ENCODE data around the gene EIF4G1. TPM values are rescaled to one million over a fixed set of nuclear protein-coding genes. Genes with fewer than 3 reads are reported as not detected.

EIF4G1 gene
- polyA plus RNA-seq, 3 donors: 13.9 to 119 (median 24.2) TPM

- no peaks in the 10 kb centered on the region for H3K4me1 ChIP-seq (ENCODE audit: control insufficient read depth in 1 of 2, insufficient read depth in 2 of 2, low read length in 2 of 2)
- no peak overlapping the region for H3K4me3 ChIP-seq (replicated peaks in 1 of 3; ENCODE audit: low read depth in 2 of 3, low read length in 3 of 3)
- Mint-ChIP-seq H3K4me3 (no peak overlapping the region), H3K4me1 (no peaks in the 10 kb centered on the region), H3K9me3 (peaks cover 0 to 1% (median 0%) of the 10 kb centered on the region in 7 donors), H3K36me3 (no peaks in the 10 kb centered on the region), H3K27me3 (ENCODE audit: low read depth in 3 of 3) (peaks cover 4 to 8% (median 8%) of the 10 kb centered on the region in 3 donors), H3K27ac (no peak overlapping the region)
- DNase-seq: no peak
- H3K79me2 ChIP-seq (ENCODE audit: insufficient read depth, low read length): no peaks in the 10 kb centered on the region
- no peaks in the 10 kb centered on the region for H3K9me3 ChIP-seq (replicated peaks in 1 of 2; ENCODE audit: control insufficient read depth in 1 of 2, insufficient read depth in 1 of 2, low read length in 2 of 2)
- no peak overlapping the region for H3K4me2 ChIP-seq (replicated peaks; ENCODE audit: extremely low read depth, low read length, poor library complexity, severe bottlenecking)
- no peak overlapping the region for H3K9ac ChIP-seq (ENCODE audit: insufficient read depth, low read length, poor library complexity, severe bottlenecking)
- intact Hi-C loops (cut with micrococcal nuclease): no loop called here
- H3K27ac ChIP-seq (ENCODE audit: low read depth in 1 of 2, low read length in 2 of 2): no peak overlapping the region
- 78% methylated on average over 3 of the region's 8 CpGs for WGBS (ENCODE audit: insufficient coverage)
- no peaks in the 10 kb centered on the region for H3K36me3 ChIP-seq (replicated peaks in 1 of 2; ENCODE audit: control insufficient read depth in 1 of 2, insufficient read depth in 2 of 2, low read length in 2 of 2)
- H3K27me3 ChIP-seq (ENCODE audit: control insufficient read depth in 2 of 2, insufficient read depth in 2 of 2, low read length in 2 of 2): no peaks in the 10 kb centered on the region
- no peak overlapping the region for H2AFZ ChIP-seq (ENCODE audit: insufficient read depth, low read depth, low read length, poor library complexity, severe bottlenecking)
- TF ChIP-seq CTCF (IDR thresholded peaks at IDR 0.05): no peak
- no peaks in the 10 kb centered on the region for H4K20me1 ChIP-seq (ENCODE audit: insufficient read depth, low read length)
These were observed 40.3 kb downstream of the EIF4G1 start for GRCh38 chr3:184354754-184355153.

- Histone ChIP-seq H2AFZ (ENCODE audit: insufficient read depth, low read depth, low read length, poor library complexity, severe bottlenecking) (no peak overlapping the region), H3K27me3 (ENCODE audit: control insufficient read depth in 2 of 2, insufficient read depth in 2 of 2, low read length in 2 of 2) (peaks cover 0 to 5% of the 10 kb centered on the region in 2 donors), H3K4me2 (replicated peaks; ENCODE audit: extremely low read depth, low read length, poor library complexity, severe bottlenecking) (no peak overlapping the region), H3K9me3 (replicated peaks in 1 of 2; ENCODE audit: control insufficient read depth in 1 of 2, insufficient read depth in 1 of 2, low read length in 2 of 2) (no peaks in the 10 kb centered on the region), H3K79me2 (ENCODE audit: insufficient read depth, low read length) (no peaks in the 10 kb centered on the region), H3K36me3 (replicated peaks in 1 of 2; ENCODE audit: control insufficient read depth in 1 of 2, insufficient read depth in 2 of 2, low read length in 2 of 2) (no peaks in the 10 kb centered on the region), H4K20me1 (ENCODE audit: insufficient read depth, low read length) (no peaks in the 10 kb centered on the region), H3K4me1 (ENCODE audit: control insufficient read depth in 1 of 2, insufficient read depth in 2 of 2, low read length in 2 of 2) (peaks cover 0 to under 1% of the 10 kb centered on the region in 2 donors), H3K4me3 (replicated peaks in 1 of 3; ENCODE audit: low read depth in 2 of 3, low read length in 3 of 3) (no peak overlapping the region), H3K9ac (ENCODE audit: insufficient read depth, low read length, poor library complexity, severe bottlenecking) (no peak overlapping the region), H3K27ac (ENCODE audit: low read depth in 1 of 2, low read length in 2 of 2) (no peak overlapping the region)
- peaks cover 0 to 1% (median 0%) of the 10 kb centered on the region in 7 donors for H3K9me3 Mint-ChIP-seq
- H3K27ac Mint-ChIP-seq: no peak overlapping the region
- H3K4me3 Mint-ChIP-seq: no peak overlapping the region
- TF ChIP-seq CTCF (IDR thresholded peaks at IDR 0.05): no peak
- 97% methylated on average over 16 of the region's 18 CpGs for WGBS (ENCODE audit: insufficient coverage)
- H3K4me1 Mint-ChIP-seq: no peaks in the 10 kb centered on the region
- no peaks in the 10 kb centered on the region for H3K36me3 Mint-ChIP-seq
- intact Hi-C loops (cut with micrococcal nuclease): no loop called here
- peaks cover 10 to 13% (median 11%) of the 10 kb centered on the region in 3 donors for H3K27me3 Mint-ChIP-seq (ENCODE audit: low read depth in 3 of 3)
- DNase-seq: no peak
These were observed 41.0 kb downstream of the EIF4G1 start for GRCh38 chr3:184355261-184356040.

Data from CD14-positive monocyte (primary cell).